Astrocyte (in vitro differentiated cells and primary cell): ENCODE results near the gene OSBPL5.

Experiments used
- CTCF ChIP-seq: IDR thresholded peaks from 2 replicates; pipeline ENCODE4 v1.5.1; 2011; ENCODE audit warnings: low read depth, mild to moderate bottlenecking, inconsistent platforms, low read length, moderate library complexity; ENCODE audit not compliant: insufficient read depth
- EZH2 ChIP-seq: IDR thresholded peaks from 2 replicates; pipeline ENCODE4 v1.6.1; 2012; ENCODE audit warnings: mild to moderate bottlenecking, low read length, inconsistent platforms; ENCODE audit not compliant: insufficient read depth

GRCh38 chr11:3081386-3081751, 83.7 kb downstream of the OSBPL5 start:
- no peak for TF ChIP-seq CTCF
- no peak for TF ChIP-seq EZH2
